A549 treated with Hydrocortisone at 1 μM for 4 hours (cell line): ENCODE results near the gene ZNF709. TPM values are rescaled to one million over a fixed set of nuclear protein-coding genes. Genes with fewer than 3 reads are reported as not detected.

ENCODE experiments used
- total RNA-seq: library from RNA; stranded (reverse); fragments of 200-300 nt; extraction: Qiagen RNA extraction; gene quantifications from 5 replicates; pipeline ENCODE4 v1.2.3, GENCODE V29; 2022

ZNF709 gene
- total RNA-seq: not detected in 5 replicates

GRCh38 chr19:12484371-12485051, at the start of gene ZNF709:
Gene ZNF709 (minus strand): TSS chr19:12484816. CDS start chr19:12484657, 159 bp downstream.

GRCh38 chr19:12440541-12441316, 43.9 kb downstream of the ZNF709 start, which contains the start of gene ZNF443:
Gene ZNF443 (minus strand): TSS chr19:12441021. CDS start chr19:12440914, 107 bp downstream.

Other genes starting within 250 kb of the ZNF709 start
- gene ZNF44, start 189.9 kb downstream of the ZNF709 start, total RNA-seq: 0.54 to 1.4 TPM (median 0.89 TPM) in 5 replicates
- not detected in 5 replicates for gene ZNF563, start 151.2 kb downstream of the ZNF709 start, total RNA-seq
- not detected in 5 replicates for gene ZNF442, start 119.1 kb downstream of the ZNF709 start, total RNA-seq
- gene ZNF799, start 83.5 kb downstream of the ZNF709 start, total RNA-seq: 1.3 to 2.0 TPM (median 1.4 TPM) in 5 replicates
- 0.94 to 1.3 TPM (median 1.0 TPM) in 5 replicates for gene ZNF443, start 43.8 kb downstream of the ZNF709 start, total RNA-seq
- 1.3 to 2.8 TPM (median 1.8 TPM) in 5 replicates for gene ZNF564, start 66.7 kb upstream of the ZNF709 start, total RNA-seq
- gene ZNF490, start 126.0 kb upstream of the ZNF709 start, total RNA-seq: 0.39 to 1.7 TPM (median 0.70 TPM) in 5 replicates
- gene ZNF791, start 126.1 kb upstream of the ZNF709 start, total RNA-seq: 5.3 to 6.9 TPM (median 6.0 TPM) in 5 replicates
- gene MAN2B1, start 181.9 kb upstream of the ZNF709 start, total RNA-seq: 19.8 to 21.9 TPM (median 21.5 TPM) in 5 replicates
- 7.5 to 11.7 TPM (median 9.6 TPM) in 5 replicates for gene WDR83, start 182.0 kb upstream of the ZNF709 start, total RNA-seq
- gene DHPS, start 197.1 kb upstream of the ZNF709 start, total RNA-seq: 43.8 to 48.5 TPM (median 45.7 TPM) in 5 replicates
- not detected in 5 replicates for gene GNG14, start 203.2 kb upstream of the ZNF709 start, total RNA-seq
- 8.9 to 13.0 TPM (median 12.3 TPM) in 5 replicates for gene FBXW9, start 211.8 kb upstream of the ZNF709 start, total RNA-seq
- 29.9 to 34.4 TPM (median 32.2 TPM) in 5 replicates for gene TNPO2, start 239.1 kb upstream of the ZNF709 start, total RNA-seq
- gene TRIR, start 249.9 kb upstream of the ZNF709 start, total RNA-seq: 144 to 206 TPM (median 199 TPM) in 5 replicates